Endodermal cell (in vitro differentiated cells): ENCODE results near the gene TIGD1. TPM values are rescaled to one million over a fixed set of nuclear protein-coding genes. Genes with fewer than 3 reads are reported as not detected.

Experiments used
- DNase-seq: peaks from one replicate; pipeline ENCODE4 v3.0.0-alpha.2; 2017
- H3K27ac ChIP-seq: 2 replicates; pipeline ENCODE4 v1.5.1; 2013; ENCODE audit warnings: mild to moderate bottlenecking, low read depth, low read length, moderate library complexity
- H3K27me3 ChIP-seq: 2 replicates; pipeline ENCODE4 v1.6.1; 2013; ENCODE audit warnings: mild to moderate bottlenecking, low read length, moderate library complexity; ENCODE audit not compliant: insufficient read depth, control insufficient read depth, poor library complexity, severe bottlenecking
- H3K36me3 ChIP-seq: 2 replicates; pipeline ENCODE4 v1.7.0; 2013; ENCODE audit warnings: mild to moderate bottlenecking, low read length, moderate library complexity; ENCODE audit not compliant: control insufficient read depth, insufficient read depth
- H3K4me1 ChIP-seq: one replicate; pipeline ENCODE4 v1.7.0; 2013; ENCODE audit warnings: low read length; ENCODE audit not compliant: control insufficient read depth, insufficient read depth
- H3K4me3 ChIP-seq: 2 replicates; pipeline ENCODE4 v1.5.1; 2013; ENCODE audit warnings: mild to moderate bottlenecking, low read length, moderate library complexity
- H3K9ac ChIP-seq: 2 replicates; pipeline ENCODE4 v1.6.1; 2013; ENCODE audit warnings: mild to moderate bottlenecking, low read length, moderate library complexity; ENCODE audit not compliant: poor library complexity, severe bottlenecking; ENCODE audit errors: extremely low read depth
- H3K9me3 ChIP-seq: 2 replicates; pipeline ENCODE4 v1.6.1; 2013; ENCODE audit warnings: mild to moderate bottlenecking, low read length, moderate library complexity; ENCODE audit not compliant: control insufficient read depth
- H3K27ac Mint-ChIP-seq: 2 replicates; pipeline ENCODE4 v1.8.0; 2020; ENCODE audit warnings: mixed read lengths
- H3K27me3 Mint-ChIP-seq: 2 replicates; pipeline ENCODE4 v1.8.0; 2021; ENCODE audit warnings: mild to moderate bottlenecking, mixed read lengths; ENCODE audit not compliant: insufficient read depth
- H3K36me3 Mint-ChIP-seq: 2 replicates; pipeline ENCODE4 v1.8.0; 2020; ENCODE audit warnings: low read depth, mixed read lengths
- H3K4me1 Mint-ChIP-seq: 2 replicates; pipeline ENCODE4 v1.8.0; 2020; ENCODE audit warnings: mixed read lengths
- H3K4me3 Mint-ChIP-seq: 2 replicates; pipeline ENCODE4 v1.8.0; 2020; ENCODE audit warnings: mild to moderate bottlenecking, moderate library complexity, mixed read lengths
- H3K9me3 Mint-ChIP-seq: 2 replicates; pipeline ENCODE4 v1.8.0; 2020; ENCODE audit warnings: mild to moderate bottlenecking, mixed read lengths
- CTCF ChIP-seq: fragments of 200-600 bp; sonication (generic); conservative IDR thresholded peaks from 2 replicates; pipeline ENCODE4 v1.5.0; 2021; ENCODE audit warnings: antibody characterized with exemption, mild to moderate bottlenecking
- WGBS, 2 experiments: methylation state at CpG; one replicate each; pipeline versions ENCODE4 v1.1.5 to v1.1.7; 2013; ENCODE audit warnings: missing lambda C conversion rate in 2 of 2, mixed read lengths in 1 of 2; ENCODE audit not compliant: insufficient coverage in 1 of 2, insufficient read length in 1 of 2; 5-methylcytosine and 5-hydroxymethylcytosine counted together
- total RNA-seq, 2 donors: library from RNA; stranded (reverse); fragmentation: NEBNext Ultra II Directional in 1 of 2; extraction: Animal tissue kit (Norgen Biotek cat#: 25700) in 1 of 2; gene quantifications; 2 replicates in 1 of 2; 3 replicates in 1 of 2; pipeline ENCODE4 v1.2.1, GENCODE V29; 2021

The TIGD1 gene
- total RNA-seq, 2 donors from 2014 or later = 6.5 to 6.7 TPM

GRCh38 chr2:232541195-232541960 is 9.0 kb downstream of the TIGD1 start:
- no peak overlapping the region for H3K27ac ChIP-seq
- no peaks in the 10 kb centered on the region for H3K36me3 ChIP-seq
- H3K9ac ChIP-seq = no peak overlapping the region
- Mint-ChIP-seq H3K4me1 (peaks cover 6% of the 10 kb centered on the region), H3K36me3 (peaks cover 2% of the 10 kb centered on the region), H3K4me3 (no peak overlapping the region), H3K27ac (no peak overlapping the region), H3K27me3 (peaks cover 2% of the 10 kb centered on the region), H3K9me3 (peaks cover 2% of the 10 kb centered on the region)
- DNase-seq = no peak
- no peak overlapping the region for H3K4me3 ChIP-seq
- TF ChIP-seq CTCF = no peak
- H3K9me3 ChIP-seq = peaks cover 2% of the 10 kb centered on the region
- 95 to 98% methylated on average over 17 to 19 of the region's 19 CpGs for WGBS, 2 experiments
- no peaks in the 10 kb centered on the region for H3K27me3 ChIP-seq
- H3K4me1 ChIP-seq = no peaks in the 10 kb centered on the region

DNA sequence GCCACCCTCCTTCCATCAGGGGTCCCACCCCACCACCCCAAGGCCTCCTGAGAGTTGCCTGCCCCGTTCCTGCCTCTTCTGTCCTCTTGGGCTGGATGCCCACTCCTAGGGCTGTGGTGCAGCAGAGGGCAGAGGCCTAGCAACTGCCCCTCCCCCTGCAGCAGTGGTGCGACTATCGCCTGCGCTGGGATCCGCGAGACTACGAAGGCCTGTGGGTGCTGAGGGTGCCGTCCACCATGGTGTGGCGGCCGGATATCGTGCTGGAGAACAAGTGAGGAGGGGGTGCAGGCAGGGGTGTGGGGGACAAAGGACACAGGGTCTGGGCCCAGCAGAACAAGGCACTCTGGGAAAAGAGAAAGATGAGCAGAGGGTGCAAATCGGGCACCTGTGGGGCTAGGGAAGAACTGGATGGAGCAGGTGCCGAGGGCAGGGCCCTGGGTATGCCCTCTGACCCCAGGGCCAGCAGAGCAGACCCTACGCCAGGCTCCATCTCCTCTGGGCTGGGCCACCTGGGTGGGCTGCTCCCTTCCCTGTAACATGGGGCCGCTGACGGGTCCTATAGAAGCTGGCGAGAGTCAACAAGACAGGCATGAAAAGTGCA is 9.8 kb downstream of the TIGD1 start:
- Histone ChIP-seq H3K9me3 (peaks cover 6% of the 10 kb centered on the region), H3K9ac (no peak overlapping the region), H3K36me3 (no peaks in the 10 kb centered on the region), H3K27me3 (no peaks in the 10 kb centered on the region), H3K4me3 (no peak overlapping the region), H3K4me1 (no peaks in the 10 kb centered on the region), H3K27ac (no peak overlapping the region)
- Mint-ChIP-seq H3K9me3 (peaks cover 2% of the 10 kb centered on the region), H3K27me3 (peaks cover 2% of the 10 kb centered on the region), H3K4me3 (no peak overlapping the region), H3K4me1 (peaks cover 6% of the 10 kb centered on the region), H3K36me3 (peaks cover 2% of the 10 kb centered on the region), H3K27ac (no peak overlapping the region)
- TF ChIP-seq CTCF = no peak
- no peak for DNase-seq
- 95 to 96% methylated on average over 11 to 17 of the region's 17 CpGs for WGBS, 2 experiments

DNA sequence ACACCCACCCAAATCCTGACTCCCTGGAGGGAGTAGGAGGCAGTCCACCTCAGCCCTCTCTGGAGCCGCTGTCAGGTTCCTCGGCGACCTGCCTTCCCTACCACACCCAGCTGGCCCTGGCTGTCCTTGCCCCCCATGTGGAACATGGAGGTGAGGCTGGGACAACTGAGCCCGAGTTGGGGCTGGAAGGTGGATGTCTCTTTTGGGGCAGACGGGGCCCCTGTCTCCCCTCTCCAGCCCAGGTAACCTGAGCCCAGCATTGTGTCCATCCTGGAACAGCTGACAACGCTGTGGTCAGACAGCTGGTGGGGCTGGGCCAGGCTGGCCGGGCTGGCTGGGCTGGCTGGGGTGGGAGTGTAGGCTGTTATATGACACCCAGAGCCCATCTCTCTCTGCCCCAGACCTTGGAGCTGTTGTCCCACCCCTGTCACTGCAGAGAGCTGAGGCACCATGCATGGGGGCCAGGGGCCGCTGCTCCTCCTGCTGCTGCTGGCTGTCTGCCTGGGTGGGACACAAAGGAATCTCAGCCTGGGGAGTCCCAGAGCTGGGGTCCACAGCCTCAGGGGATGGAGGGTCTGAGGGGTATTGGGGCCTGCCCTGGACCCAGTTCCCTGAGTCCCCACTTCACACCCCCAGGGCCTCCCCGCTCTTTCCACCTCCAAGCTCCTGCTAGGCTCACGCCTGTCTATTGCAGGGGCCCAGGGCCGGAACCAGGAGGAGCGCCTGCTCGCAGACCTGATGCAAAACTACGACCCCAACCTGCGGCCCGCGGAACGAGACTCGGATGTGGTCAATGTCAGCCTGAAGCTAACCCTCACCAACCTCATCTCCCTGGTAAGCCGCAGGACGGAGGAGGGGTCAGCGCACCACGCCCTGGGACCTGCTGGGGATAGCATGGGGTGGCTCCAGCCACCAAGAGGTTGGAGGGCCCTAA is 10.8 kb downstream of the TIGD1 start, which contains the start of gene CHRNG:
Gene CHRNG, plus strand, starts transcription at position 395 of the 934 bp plus-strand sequence. Its CDS starts 56 bp downstream, at position 451.
- Mint-ChIP-seq H3K36me3 (no peaks in the 10 kb centered on the region), H3K4me1 (peaks cover 6% of the 10 kb centered on the region), H3K4me3 (no peak within 1 kb of the TSS), H3K27ac (no peak within 1 kb of the TSS), H3K9me3 (peaks cover 2% of the 10 kb centered on the region), H3K27me3 (peaks cover 2% of the 10 kb centered on the region)
- no peak for TF ChIP-seq CTCF
- no peak within 1 kb of the TSS for H3K27ac ChIP-seq
- H3K4me1 ChIP-seq = no peaks in the 10 kb centered on the region
- no peak within 1 kb of the TSS for H3K9ac ChIP-seq
- peak; percentile 68 for DNase-seq
- peaks cover 6% of the 10 kb centered on the region for H3K9me3 ChIP-seq
- no peaks in the 10 kb centered on the region for H3K27me3 ChIP-seq
- no peak within 1 kb of the TSS for H3K4me3 ChIP-seq
- WGBS, 2 experiments = 88 to 95% methylated on average over 9 to 23 of the region's 23 CpGs
- no peaks in the 10 kb centered on the region for H3K36me3 ChIP-seq
